ENCODE results near the gene TRAPPC11. TPM values are rescaled to one million over a fixed set of nuclear protein-coding genes. Genes with fewer than 3 reads are reported as not detected.
"Not testable (repeated sequence)": the region's sequence is repeated elsewhere in the genome, so short reads cannot be mapped to it uniquely, and the experiment has no call there.

Gene TRAPPC11
- total RNA-seq, 3 donors from 2014 or later, result 27.7 to 35.8 (median 34.3) TPM

GRCh38 chr4:183617075-183617474, 42.0 kb upstream of the TRAPPC11 start:
- H3K4me1 ChIP-seq (ENCODE audit: low read depth), result no peaks in the 10 kb centered on the region
- intact Hi-C loops (cut with DNase I, micrococcal nuclease), result no loop called here
- no peak for ATAC-seq
- TF ChIP-seq CTCF (IDR thresholded peaks at IDR 0.05), result no peak
- H3K36me3 ChIP-seq (ENCODE audit: low read depth), result no peaks in the 10 kb centered on the region
- no peaks in the 10 kb centered on the region for H3K9me3 ChIP-seq
- no peak for DNase-seq
- no peak overlapping the region for H3K4me3 ChIP-seq

- DNase-seq (no peak), ATAC-seq (no peak)
- H3K4me1 ChIP-seq (ENCODE audit: low read depth), result no peaks in the 10 kb centered on the region
- H3K9me3 ChIP-seq, result no peaks in the 10 kb centered on the region
- H3K36me3 ChIP-seq (ENCODE audit: low read depth), result no peaks in the 10 kb centered on the region
- no peak overlapping the region for H3K4me3 ChIP-seq
- intact Hi-C loops (cut with DNase I, micrococcal nuclease), result no loop called here
- no peak for TF ChIP-seq CTCF (IDR thresholded peaks at IDR 0.05)
Measured at GRCh38 chr4:183618681-183619080, 40.4 kb upstream of the TRAPPC11 start.

- Histone ChIP-seq H3K4me3 (no peak overlapping the region), H3K36me3 (ENCODE audit: low read depth) (no peaks in the 10 kb centered on the region), H3K9me3 (no peaks in the 10 kb centered on the region), H3K4me1 (ENCODE audit: low read depth) (no peaks in the 10 kb centered on the region)
- no peak for ATAC-seq
- DNase-seq, result no peak
- intact Hi-C loops (cut with DNase I, micrococcal nuclease), result no loop called here
- TF ChIP-seq CTCF (IDR thresholded peaks at IDR 0.05), result no peak
Measured at GRCh38 chr4:183620421-183620820, 38.7 kb upstream of the TRAPPC11 start.

GRCh38 chr4:183621875-183622274, 37.2 kb upstream of the TRAPPC11 start:
- Histone ChIP-seq H3K36me3 (ENCODE audit: low read depth) (no peaks in the 10 kb centered on the region), H3K4me1 (ENCODE audit: low read depth) (no peaks in the 10 kb centered on the region), H3K9me3 (no peaks in the 10 kb centered on the region), H3K4me3 (no peak overlapping the region)
- DNase-seq (no peak), ATAC-seq (no peak)
- no peak for TF ChIP-seq CTCF (IDR thresholded peaks at IDR 0.05)
- intact Hi-C loops (cut with DNase I, micrococcal nuclease), result no loop called here

- no peak for TF ChIP-seq CTCF (IDR thresholded peaks at IDR 0.05)
- H3K4me3 ChIP-seq, result no peak overlapping the region
- intact Hi-C loops (cut with DNase I, micrococcal nuclease), result no loop called here
- ATAC-seq (peak; percentile 25), DNase-seq (no peak)
- no peaks in the 10 kb centered on the region for H3K9me3 ChIP-seq
- H3K4me1 ChIP-seq (ENCODE audit: low read depth), result no peaks in the 10 kb centered on the region
- no peaks in the 10 kb centered on the region for H3K36me3 ChIP-seq (ENCODE audit: low read depth)
Measured at GRCh38 chr4:183624548-183624947, 34.5 kb upstream of the TRAPPC11 start.

- ATAC-seq (peak; percentile 23), DNase-seq (no peak)
- H3K36me3 ChIP-seq (ENCODE audit: low read depth), result no peaks in the 10 kb centered on the region
- no peaks in the 10 kb centered on the region for H3K4me1 ChIP-seq (ENCODE audit: low read depth)
- no peak for TF ChIP-seq CTCF (IDR thresholded peaks at IDR 0.05)
- no peak overlapping the region for H3K4me3 ChIP-seq
- no peaks in the 10 kb centered on the region for H3K9me3 ChIP-seq
- intact Hi-C loops (cut with DNase I, micrococcal nuclease), result no loop called here
Measured at GRCh38 chr4:183626168-183626567, 32.9 kb upstream of the TRAPPC11 start.

- ATAC-seq; H3K36me3 ChIP-seq (ENCODE audit: low read depth); H3K9me3 ChIP-seq; DNase-seq; H3K4me1 ChIP-seq (ENCODE audit: low read depth); intact Hi-C loops (cut with DNase I, micrococcal nuclease); H3K4me3 ChIP-seq: not testable (repeated sequence)
Measured at GRCh38 chr4:183627286-183627685, 31.8 kb upstream of the TRAPPC11 start.

Data from mucosa of descending colon (tissue), 3 donors.